Measurements from ENCODE around the gene ITGB5. TPM values are rescaled to one million over a fixed set of nuclear protein-coding genes. Genes with fewer than 3 reads are reported as not detected.

Gene ITGB5
- total RNA-seq, 1 experiment from 2014 or later, result 146 TPM

GRCh38 chr3:124780356-124780755, 106.8 kb downstream of the ITGB5 start:
- Mint-ChIP-seq H3K36me3 (ENCODE audit: insufficient read depth in 1 of 3, low read depth in 3 of 3) (peaks cover 8 to 44% (median 12%) of the 10 kb centered on the region in 3 experiments; a peak in 6 of 7 replicates), H3K27ac (peak overlapping the region in 2 of 3 experiments; percentile 55 to 96; a peak in 2 of 7 replicates), H3K4me1 (peaks cover 24 to 32% of the 10 kb centered on the region in 2 experiments), H3K27me3 (ENCODE audit: low read depth) (no peaks in the 10 kb centered on the region), H3K4me3 (no peak overlapping the region), H3K9me3 (no peaks in the 10 kb centered on the region)
- Histone ChIP-seq H2BK15ac (ENCODE audit: low read depth, low read length) (no peak overlapping the region), H4K20me1 (ENCODE audit: control insufficient read depth, insufficient read depth, insufficient read length) (no peaks in the 10 kb centered on the region), H3K23me2 (ENCODE audit: insufficient read length, low read depth, low read length, poor library complexity, severe bottlenecking) (no peaks in the 10 kb centered on the region), H3K27me3 (ENCODE audit: insufficient read depth, low read length) (no peaks in the 10 kb centered on the region), H2AK5ac (ENCODE audit: insufficient read length, low read length) (no peak overlapping the region), H3T11ph (ENCODE audit: low read length) (no peak overlapping the region), H3K4me1 (ENCODE audit: insufficient read depth, low read length) (peaks cover 9% of the 10 kb centered on the region; the same call in 1 of the 2 replicates), H4K5ac (ENCODE audit: insufficient read length, low read depth, low read length) (no peak overlapping the region), H2BK20ac (ENCODE audit: low read depth, low read length, poor library complexity, severe bottlenecking) (no peak overlapping the region), H3K27ac (ENCODE audit: insufficient read length, low read depth, low read length) (no peak overlapping the region), H3K14ac (ENCODE audit: insufficient read depth, low read length) (no peak overlapping the region), H2BK120ac (ENCODE audit: low read depth, low read length, poor library complexity, severe bottlenecking) (no peak overlapping the region), H3K4me2 (ENCODE audit: insufficient read depth, insufficient read length, low read length) (no peak overlapping the region), H3K18ac (ENCODE audit: insufficient read length, low read depth, low read length) (no peak overlapping the region), H3K4ac (ENCODE audit: low read depth, low read length) (no peak overlapping the region), H2AFZ (ENCODE audit: low read length) (no peak overlapping the region), H2BK12ac (ENCODE audit: insufficient read length, low read depth, low read length) (no peak overlapping the region), H3K79me2 (ENCODE audit: insufficient read depth, low read length) (no peaks in the 10 kb centered on the region), H3K23ac (ENCODE audit: insufficient read length, low read depth, low read length) (no peak overlapping the region), H4K8ac (replicated peaks; ENCODE audit: insufficient read length, low read depth, low read length) (no peak overlapping the region), H3K56ac (ENCODE audit: insufficient read length, low read depth, low read length) (no peak overlapping the region), H2BK5ac (ENCODE audit: insufficient read length, low read length) (no peak overlapping the region), H3K9ac (ENCODE audit: extremely low read depth, insufficient read length, low read length) (no peak overlapping the region), H4K91ac (ENCODE audit: insufficient read length, low read depth, low read length) (no peak overlapping the region), H3K9me3 (ENCODE audit: control insufficient read depth, low read depth, low read length) (no peaks in the 10 kb centered on the region), H3K79me1 (ENCODE audit: insufficient read depth, low read depth, low read length, poor library complexity, severe bottlenecking) (peaks cover 3% of the 10 kb centered on the region)
- WGBS (ENCODE audit: extremely low coverage, insufficient read length, low lambda C conversion rate), result no CpG with 5 or more reads among the region's 8 CpGs
- no peak for TF ChIP-seq CTCF (conservative IDR thresholded peaks at IDR 0.05)
- DNase-seq, result no peak
